Sigmoid colon (tissue), 4 donors: ENCODE measurements around the gene RB1.

Source experiments
- EP300 ChIP-seq, 4 donors: sonication (generic); formaldehyde crosslinking; IDR thresholded peaks; one replicate each; pipeline ENCODE4 v1.6.1; 2017; ENCODE audit warnings: antibody characterized with exemption in 4 of 4
- POLR2A ChIP-seq, 2 donors: fragments of 450-650 bp; IDR thresholded peaks; one replicate each; pipeline ENCODE4 v1.6.1; 2016; ENCODE audit warnings: antibody characterized with exemption in 2 of 2, mild to moderate bottlenecking in 2 of 2, moderate library complexity in 2 of 2
- POLR2AphosphoS5 ChIP-seq, 4 donors: sonication (generic); formaldehyde crosslinking; IDR thresholded peaks; one replicate each; pipeline ENCODE4 v1.6.1; 2017; ENCODE audit warnings: antibody characterized with exemption in 4 of 4
- TF ChIP-seq, protein P1 (sequence below), 4 experiments: fragments of 450-650 bp in 3 of 4; fragments of 200-600 bp in 1 of 4; IDR thresholded peaks; one replicate each; pipeline ENCODE4 v1.5.1; 2016 to 2019; ENCODE audit warnings: antibody characterized with exemption in 4 of 4, mild to moderate bottlenecking in 3 of 4, moderate library complexity in 2 of 4

DNA sequence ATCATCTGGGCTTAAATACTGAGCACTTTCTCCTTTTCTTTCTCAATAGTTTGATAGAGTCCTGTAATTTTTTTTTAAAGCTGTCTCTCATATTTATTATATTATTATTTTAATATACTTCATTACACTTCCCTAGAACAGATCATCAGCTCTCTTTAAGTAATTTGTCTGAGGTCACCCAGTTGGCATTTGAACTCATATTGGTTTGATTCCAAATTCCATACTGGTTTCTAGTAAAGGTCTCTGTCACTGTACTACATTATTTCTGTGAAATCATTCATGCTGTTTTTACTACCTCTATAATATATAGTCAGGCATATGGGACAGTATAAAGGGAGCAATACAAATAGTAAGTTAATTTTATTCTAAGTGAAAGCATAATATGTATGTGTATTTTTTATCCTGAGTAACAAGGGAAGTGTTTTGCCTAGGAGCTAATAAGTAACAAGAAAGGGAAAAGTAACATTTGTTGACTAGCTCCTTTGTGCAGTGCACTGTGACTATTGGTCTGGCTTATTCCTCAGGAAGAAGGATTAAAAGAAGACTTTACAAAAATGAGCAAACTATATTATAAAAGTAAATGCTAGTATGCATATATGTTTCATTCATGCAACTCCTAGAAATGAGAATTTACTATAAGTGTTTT lies 95.0 kb downstream of the RB1 start:
- TF ChIP-seq, protein P1, sequence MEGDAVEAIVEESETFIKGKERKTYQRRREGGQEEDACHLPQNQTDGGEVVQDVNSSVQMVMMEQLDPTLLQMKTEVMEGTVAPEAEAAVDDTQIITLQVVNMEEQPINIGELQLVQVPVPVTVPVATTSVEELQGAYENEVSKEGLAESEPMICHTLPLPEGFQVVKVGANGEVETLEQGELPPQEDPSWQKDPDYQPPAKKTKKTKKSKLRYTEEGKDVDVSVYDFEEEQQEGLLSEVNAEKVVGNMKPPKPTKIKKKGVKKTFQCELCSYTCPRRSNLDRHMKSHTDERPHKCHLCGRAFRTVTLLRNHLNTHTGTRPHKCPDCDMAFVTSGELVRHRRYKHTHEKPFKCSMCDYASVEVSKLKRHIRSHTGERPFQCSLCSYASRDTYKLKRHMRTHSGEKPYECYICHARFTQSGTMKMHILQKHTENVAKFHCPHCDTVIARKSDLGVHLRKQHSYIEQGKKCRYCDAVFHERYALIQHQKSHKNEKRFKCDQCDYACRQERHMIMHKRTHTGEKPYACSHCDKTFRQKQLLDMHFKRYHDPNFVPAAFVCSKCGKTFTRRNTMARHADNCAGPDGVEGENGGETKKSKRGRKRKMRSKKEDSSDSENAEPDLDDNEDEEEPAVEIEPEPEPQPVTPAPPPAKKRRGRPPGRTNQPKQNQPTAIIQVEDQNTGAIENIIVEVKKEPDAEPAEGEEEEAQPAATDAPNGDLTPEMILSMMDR (IDR thresholded peaks at IDR 0.05), result no peak
- TF ChIP-seq POLR2AphosphoS5 (IDR thresholded peaks at IDR 0.05) (no peak), EP300 (IDR thresholded peaks at IDR 0.05) (no peak), POLR2A (IDR thresholded peaks at IDR 0.05) (no peak)
